Dermis microvascular lymphatic vessel endothelial cell (primary cell): ENCODE data around the gene SEMA3A. TPM values are rescaled to one million over a fixed set of nuclear protein-coding genes. Genes with fewer than 3 reads are reported as not detected.

Experiments
- DNase-seq, 2 donors: peaks; one replicate each; pipeline versions ENCODE4 v3.0.0 to v3.0.0-alpha.2; 2010; ENCODE audit warnings: low read depth in 2 of 2
- total RNA-seq: library from RNA; depleted of rRNA; stranded (reverse); fragments of >200 nt; gene quantifications from 2 replicates; pipeline ENCODE4 v1.2.1, GENCODE V29; 2014

Gene SEMA3A
- total RNA-seq, 1 donor from 2014 or later: 35.0 TPM

GRCh38 chr7:84021292-84021908 lies 173.2 kb downstream of the SEMA3A start:
- no peak for DNase-seq

- DNase-seq: no peak
These were observed 176.9 kb downstream of the SEMA3A start for GRCh38 chr7:84017651-84018050.

- no peak for DNase-seq
These were observed 180.9 kb downstream of the SEMA3A start for GRCh38 chr7:84013616-84014240.

GRCh38 chr7:84009782-84010181 lies 184.8 kb downstream of the SEMA3A start:
- DNase-seq: no peak

- DNase-seq: no peak
These were observed 185.5 kb downstream of the SEMA3A start for GRCh38 chr7:84009051-84009450.

- no peak for DNase-seq
These were observed 191.4 kb downstream of the SEMA3A start for GRCh38 chr7:84003191-84003590.

- DNase-seq: no peak
These were observed 192.2 kb downstream of the SEMA3A start for GRCh38 chr7:84002348-84002747.

- no peak for DNase-seq
These were observed 197.7 kb downstream of the SEMA3A start for GRCh38 chr7:83996879-83997278.

GRCh38 chr7:83987764-83988163 lies 206.8 kb downstream of the SEMA3A start:
- no peak for DNase-seq

- no peak for DNase-seq
These were observed 208.8 kb downstream of the SEMA3A start for GRCh38 chr7:83985821-83986220.

- no peak for DNase-seq
These were observed 210.0 kb downstream of the SEMA3A start for GRCh38 chr7:83984591-83984990.

GRCh38 chr7:83984076-83984475 lies 210.5 kb downstream of the SEMA3A start:
- peak; percentile 20 to 49 for DNase-seq

- DNase-seq: no peak
These were observed 211.0 kb downstream of the SEMA3A start for GRCh38 chr7:83983606-83984005.

GRCh38 chr7:83976302-83976701 lies 218.3 kb downstream of the SEMA3A start:
- DNase-seq: peak; percentile 21 to 38

GRCh38 chr7:83970081-83970480 lies 224.5 kb downstream of the SEMA3A start:
- DNase-seq: no peak

GRCh38 chr7:83964318-83964717 lies 230.3 kb downstream of the SEMA3A start:
- no peak for DNase-seq

GRCh38 chr7:83957333-83957732 lies 237.3 kb downstream of the SEMA3A start:
- no peak for DNase-seq

- DNase-seq: no peak
These were observed 238.5 kb downstream of the SEMA3A start for GRCh38 chr7:83956104-83956503.

GRCh38 chr7:83952236-83952635 lies 242.4 kb downstream of the SEMA3A start:
- no peak for DNase-seq

- peak in 1 of 2 donors; percentile 1 for DNase-seq
These were observed 247.3 kb downstream of the SEMA3A start for GRCh38 chr7:83947260-83947659.

- no peak for DNase-seq
These were observed 247.8 kb downstream of the SEMA3A start for GRCh38 chr7:83946801-83947200.

GRCh38 chr7:83941300-83941699 lies 253.3 kb downstream of the SEMA3A start:
- DNase-seq: peak in 1 of 2 donors; percentile 11

GRCh38 chr7:83937930-83938329 lies 256.7 kb downstream of the SEMA3A start:
- DNase-seq: no peak
